Measurements from ENCODE around the gene ANKRD49.

The ANKRD49 gene

GRCh38 chr11:94472916-94473799 lies 20.6 kb upstream of the ANKRD49 start:
- TF ChIP-seq CTCF (IDR thresholded peaks at IDR 0.05; ENCODE audit: low read depth, low read length) = no peak
- Histone ChIP-seq H3K4me1 (no peaks in the 10 kb centered on the region), H3K27me3 (no peaks in the 10 kb centered on the region), H3K9me3 (no peaks in the 10 kb centered on the region), H3K36me3 (peaks cover 20% of the 10 kb centered on the region), H3K4me3 (ENCODE audit: low read depth, low read length) (no peak overlapping the region)
- DNase-seq = no peak

- Histone ChIP-seq H3K4me1 (no peaks in the 10 kb centered on the region), H3K27me3 (no peaks in the 10 kb centered on the region), H3K9me3 (no peaks in the 10 kb centered on the region), H3K36me3 (peaks cover 32% of the 10 kb centered on the region), H3K4me3 (ENCODE audit: low read depth, low read length) (no peak overlapping the region)
- DNase-seq = no peak
- TF ChIP-seq CTCF (IDR thresholded peaks at IDR 0.05; ENCODE audit: low read depth, low read length) = no peak
Observed at GRCh38 chr11:94477624-94478023, 16.2 kb upstream of the ANKRD49 start.

- Histone ChIP-seq H3K27me3 (no peaks in the 10 kb centered on the region), H3K4me3 (ENCODE audit: low read depth, low read length) (no peak overlapping the region), H3K9me3 (no peaks in the 10 kb centered on the region), H3K4me1 (no peaks in the 10 kb centered on the region), H3K36me3 (peaks cover 59% of the 10 kb centered on the region)
- TF ChIP-seq CTCF (IDR thresholded peaks at IDR 0.05; ENCODE audit: low read depth, low read length) = no peak
- DNase-seq = no peak
Observed at GRCh38 chr11:94481342-94481741, 12.4 kb upstream of the ANKRD49 start.

GRCh38 chr11:94486068-94486467 lies 7.7 kb upstream of the ANKRD49 start:
- H3K4me3 ChIP-seq (ENCODE audit: low read depth, low read length) = no peak overlapping the region
- DNase-seq = no peak
- no peaks in the 10 kb centered on the region for H3K4me1 ChIP-seq
- no peaks in the 10 kb centered on the region for H3K9me3 ChIP-seq
- no peaks in the 10 kb centered on the region for H3K27me3 ChIP-seq
- TF ChIP-seq CTCF (IDR thresholded peaks at IDR 0.05; ENCODE audit: low read depth, low read length) = no peak
- peaks cover 73% of the 10 kb centered on the region for H3K36me3 ChIP-seq

GRCh38 chr11:94494126-94494680 lies 419 bp downstream of the ANKRD49 start:
- Histone ChIP-seq H3K27me3 (no peaks in the 10 kb centered on the region), H3K4me1 (no peaks in the 10 kb centered on the region), H3K4me3 (ENCODE audit: low read depth, low read length) (peak overlapping the region; percentile 77), H3K36me3 (peaks cover 14% of the 10 kb centered on the region), H3K9me3 (no peaks in the 10 kb centered on the region)
- no peak for TF ChIP-seq CTCF (IDR thresholded peaks at IDR 0.05; ENCODE audit: low read depth, low read length)
- no peak for DNase-seq

GRCh38 chr11:94500181-94500580 lies 6.4 kb downstream of the ANKRD49 start:
- H3K27me3 ChIP-seq = no peaks in the 10 kb centered on the region
- H3K4me3 ChIP-seq (ENCODE audit: low read depth, low read length) = no peak overlapping the region
- DNase-seq = no peak
- H3K36me3 ChIP-seq = peaks cover 8% of the 10 kb centered on the region
- no peaks in the 10 kb centered on the region for H3K9me3 ChIP-seq
- H3K4me1 ChIP-seq = no peaks in the 10 kb centered on the region
- TF ChIP-seq CTCF (IDR thresholded peaks at IDR 0.05; ENCODE audit: low read depth, low read length) = no peak

Measured in BE2C (cell line).